GM23338 (cell line): ENCODE measurements around the gene TMA7. TPM values are rescaled to one million over a fixed set of nuclear protein-coding genes. Genes with fewer than 3 reads are reported as not detected.

Experiments
- ATAC-seq: fragments of 200-7000 bp; cut with Tn5 transposase; 3 replicates; pipeline ENCODE4 v1.9.1; 2020
- DNase-seq: peaks from one replicate; pipeline ENCODE4 v3.0.0-alpha.2; 2015; ENCODE audit warnings: low spot score
- H2AFZ ChIP-seq: fragments of 200-600 bp; sonication (generic); 2 replicates; pipeline ENCODE4 v1.8.0; 2016; ENCODE audit warnings: antibody characterized with exemption, mild to moderate bottlenecking, moderate library complexity
- H3F3A ChIP-seq: fragments of 200-600 bp; sonication (generic); replicated peaks from 2 replicates; pipeline ENCODE4 v1.8.0; 2017; ENCODE audit warnings: antibody characterized with exemption, mixed run types, low read depth
- H3K27ac ChIP-seq: fragments of 200-600 bp; sonication (generic); 2 replicates; pipeline ENCODE4 v1.6.1; 2016; ENCODE audit warnings: low read depth
- H3K27me3 ChIP-seq: fragments of 200-600 bp; sonication (generic); 2 replicates; pipeline ENCODE4 v1.8.0; 2016; ENCODE audit warnings: mild to moderate bottlenecking, mixed run types, moderate library complexity; ENCODE audit not compliant: insufficient read depth
- H3K36me3 ChIP-seq: fragments of 200-600 bp; sonication (generic); 2 replicates; pipeline ENCODE4 v1.8.0; 2016; ENCODE audit warnings: mild to moderate bottlenecking; ENCODE audit not compliant: insufficient read depth
- H3K4me1 ChIP-seq: fragments of 200-600 bp; sonication (generic); 2 replicates; pipeline ENCODE4 v1.8.0; 2016; ENCODE audit warnings: mild to moderate bottlenecking, moderate library complexity; ENCODE audit not compliant: insufficient read depth
- H3K4me2 ChIP-seq: fragments of 200-600 bp; sonication (generic); 2 replicates; pipeline ENCODE4 v1.7.1; 2017; ENCODE audit warnings: mixed run types
- H3K4me3 ChIP-seq: fragments of 200-600 bp; sonication (generic); 2 replicates; pipeline ENCODE4 v1.6.1; 2016; ENCODE audit warnings: mixed run types
- H3K79me2 ChIP-seq: fragments of 200-600 bp; sonication (generic); replicated peaks from 2 replicates; pipeline ENCODE4 v1.8.0; 2017; ENCODE audit warnings: mild to moderate bottlenecking; ENCODE audit not compliant: insufficient read depth
- H3K9me2 ChIP-seq: fragments of 200-600 bp; sonication (generic); 2 replicates; pipeline ENCODE4 v1.8.0; 2017; ENCODE audit not compliant: insufficient read depth
- H4K20me1 ChIP-seq: fragments of 200-600 bp; sonication (generic); replicated peaks from 2 replicates; pipeline ENCODE4 v1.8.0; 2017; ENCODE audit warnings: mild to moderate bottlenecking; ENCODE audit not compliant: insufficient read depth
- H3K27ac Mint-ChIP-seq: 2 replicates; pipeline ENCODE4 v1.8.0; 2020; ENCODE audit warnings: inconsistent platforms, mild to moderate bottlenecking, moderate library complexity, mixed read lengths
- H3K27me3 Mint-ChIP-seq: 3 replicates; pipeline ENCODE4 v1.8.0; 2022; ENCODE audit warnings: low read depth, mild to moderate bottlenecking, moderate library complexity, mixed read lengths, inconsistent platforms; ENCODE audit not compliant: insufficient read depth, poor library complexity
- H3K36me3 Mint-ChIP-seq: 3 replicates; pipeline ENCODE4 v1.8.0; 2021; ENCODE audit warnings: low read depth, mild to moderate bottlenecking, inconsistent platforms, moderate library complexity, mixed read lengths
- H3K4me1 Mint-ChIP-seq: 3 replicates; pipeline ENCODE4 v1.8.0; 2020; ENCODE audit warnings: mild to moderate bottlenecking, inconsistent platforms, mixed read lengths
- H3K4me3 Mint-ChIP-seq: 3 replicates; pipeline ENCODE4 v1.8.0; 2021; ENCODE audit warnings: moderate library complexity, mild to moderate bottlenecking, inconsistent platforms, mixed read lengths
- H3K9me3 Mint-ChIP-seq: 3 replicates; pipeline ENCODE4 v1.8.0; 2020; ENCODE audit warnings: moderate library complexity, mild to moderate bottlenecking, inconsistent platforms, mixed read lengths
- CREB1 ChIP-seq: fragments of 250-450 bp; sonication (Bioruptor Pico); IDR thresholded peaks from 2 replicates; pipeline ENCODE4 v1.5.0; 2020; ENCODE audit warnings: low read depth, mild to moderate bottlenecking, moderate library complexity
- CTCF ChIP-seq, 2 experiments: fragments of 200-600 bp in 1 of 2; sonication (generic) in 1 of 2; conservative IDR thresholded peaks; 2 replicates each; pipeline versions ENCODE4 v1.5.1 to v1.6.1; 2016 to 2017; ENCODE audit warnings: antibody characterized with exemption in 2 of 2, low read depth in 2 of 2, mild to moderate bottlenecking in 2 of 2, moderate library complexity in 1 of 2
- ETS1 ChIP-seq: IDR thresholded peaks from 2 replicates; pipeline ENCODE4 v1.6.1; 2016; ENCODE audit warnings: antibody characterized with exemption
- EZH2 ChIP-seq: fragments of 200-600 bp; sonication (generic); IDR thresholded peaks from one replicate; pipeline ENCODE4 v1.8.0; 2017; ENCODE audit warnings: antibody characterized with exemption, mild to moderate bottlenecking, low read depth; ENCODE audit not compliant: unreplicated experiment
- EZH2phosphoT487 ChIP-seq: fragments of 200-600 bp; sonication (generic); IDR thresholded peaks from one replicate; pipeline ENCODE4 v1.8.1; 2018; ENCODE audit warnings: antibody characterized with exemption; ENCODE audit not compliant: unreplicated experiment
- NANOG ChIP-seq: IDR thresholded peaks from 2 replicates; pipeline ENCODE4 v1.6.1; 2016; ENCODE audit warnings: antibody characterized with exemption, borderline replicate concordance
- REST ChIP-seq: IDR thresholded peaks from one replicate; pipeline ENCODE4 v1.6.1; 2018; ENCODE audit warnings: antibody characterized with exemption; ENCODE audit not compliant: unreplicated experiment
- ZNF114 ChIP-seq: fragments of 250-450 bp; sonication (Bioruptor Pico); IDR thresholded peaks from 2 replicates; pipeline ENCODE4 v1.5.0; 2020; ENCODE audit warnings: mild to moderate bottlenecking, moderate library complexity
- ZNF331 ChIP-seq: fragments of 250-450 bp; sonication (Bioruptor Pico); IDR thresholded peaks from 2 replicates; pipeline ENCODE4 v1.5.0; 2020; ENCODE audit warnings: low read depth, mild to moderate bottlenecking, moderate library complexity
- ZNF462 ChIP-seq: fragments of 250-450 bp; sonication (Bioruptor Pico); IDR thresholded peaks from 2 replicates; pipeline ENCODE4 v1.5.0; 2020; ENCODE audit warnings: mild to moderate bottlenecking, moderate library complexity
- polyA plus RNA-seq: library from polyadenylated mRNA; unstranded; fragments of >200 nt; fragmentation: Nextera tagmentation; extraction: Ambion mirVana; gene quantifications from 2 replicates; pipeline ENCODE4 v1.2.1, GENCODE V29; 2016
- total RNA-seq: library from RNA; depleted of rRNA; stranded (reverse); fragments of >200 nt; shearing (Covaris generic); gene quantifications from 2 replicates; pipeline ENCODE4 v1.2.3, GENCODE V29; 2014

The TMA7 gene
- total and polyA plus RNA-seq, 2 experiments from 2014 or later, result 419 to 2,089 TPM

- H3K36me3 Mint-ChIP-seq, result peaks cover 38% of the 10 kb centered on the region
- H3K27me3 ChIP-seq, result no peaks in the 10 kb centered on the region
- ATAC-seq (no peak), DNase-seq (no peak)
- H3K4me1 ChIP-seq, result peaks cover 35% of the 10 kb centered on the region
- peaks cover 18% of the 10 kb centered on the region for H3K27me3 Mint-ChIP-seq
- TF ChIP-seq ETS1 (no peak), ZNF462 (no peak), CREB1 (CRISPR knock-in tag) (no peak), EZH2 (no peak), ZNF114 (CRISPR knock-in tag) (no peak), EZH2phosphoT487 (no peak), ZNF331 (CRISPR knock-in tag) (no peak), CTCF (conservative IDR thresholded peaks at IDR 0.05; ENCODE audit: low read depth in 2 of 2) (no peak), NANOG (no peak), REST (no peak)
- H3K4me2 ChIP-seq, result peak overlapping the region; percentile 86
- H3K9me2 ChIP-seq, result no peaks in the 10 kb centered on the region
- H3K4me3 Mint-ChIP-seq, result peak overlapping the region; percentile 86
- peaks cover 3% of the 10 kb centered on the region; the same call in 1 of the 3 replicates for H3K9me3 Mint-ChIP-seq
- H2AFZ ChIP-seq, result no peak overlapping the region
- H3K4me3 ChIP-seq, result peak overlapping the region; percentile 84; the same call in 1 of the 2 replicates
- H3K79me2 ChIP-seq, result peaks cover 66% of the 10 kb centered on the region
- H3K27ac ChIP-seq, result peak overlapping the region; percentile 39; the same call in 1 of the 2 replicates
- peak overlapping the region; percentile 92; the same call in 1 of the 2 replicates for H3K27ac Mint-ChIP-seq
- peaks cover 57% of the 10 kb centered on the region for H3K4me1 Mint-ChIP-seq
- H4K20me1 ChIP-seq, result peaks cover 24% of the 10 kb centered on the region
- peaks cover 5% of the 10 kb centered on the region for H3K36me3 ChIP-seq
- H3F3A ChIP-seq, result peaks cover 15% of the 10 kb centered on the region
Observed at GRCh38 chr3:48426944-48427629, 13.0 kb upstream of the TMA7 start.
